ENCODE results near the gene SLITRK6.
"Not testable (repeated sequence)": the region's sequence is repeated elsewhere in the genome, so short reads cannot be mapped to it uniquely, and the experiment has no call there.

The SLITRK6 gene

GRCh38 chr13:85799097-85799582 lies at the start of gene SLITRK6:
SLITRK6 (minus strand) TSS chr13:85799419; CDS start chr13:85796508, 2,911 bp downstream.
- FAIRE-seq (no peak), DNase-seq (ENCODE audit: insufficient read length, low spot score) (peak; percentile 7)

- FAIRE-seq (no peak), DNase-seq (ENCODE audit: insufficient read length, low spot score) (no peak)
These were observed 47.8 kb upstream of the SLITRK6 start for GRCh38 chr13:85847012-85847411.

GRCh38 chr13:85841427-85841826 lies 42.2 kb upstream of the SLITRK6 start:
- DNase-seq (ENCODE audit: insufficient read length, low spot score) = no peak

GRCh38 chr13:85833921-85834320 lies 34.7 kb upstream of the SLITRK6 start:
- DNase-seq (ENCODE audit: insufficient read length, low spot score) (no peak), FAIRE-seq (no peak)

More at GRCh38 chr13:85841427-85841826, 42.2 kb upstream of the SLITRK6 start:
- FAIRE-seq = no peak

GRCh38 chr13:85828094-85828684 lies 29.0 kb upstream of the SLITRK6 start:
- DNase-seq (ENCODE audit: insufficient read length, low spot score) = peak; percentile 5
- no peak for FAIRE-seq

GRCh38 chr13:85825454-85825853 lies 26.2 kb upstream of the SLITRK6 start:
- no peak for DNase-seq (ENCODE audit: insufficient read length, low spot score)
- no peak for FAIRE-seq

GRCh38 chr13:85823832-85824231 lies 24.6 kb upstream of the SLITRK6 start:
- no peak for FAIRE-seq

GRCh38 chr13:85819513-85819912 lies 20.3 kb upstream of the SLITRK6 start:
- DNase-seq (ENCODE audit: insufficient read length, low spot score) (no peak), FAIRE-seq (no peak)

More at GRCh38 chr13:85823832-85824231, 24.6 kb upstream of the SLITRK6 start:
- DNase-seq (ENCODE audit: insufficient read length, low spot score) = no peak

- DNase-seq (ENCODE audit: insufficient read length, low spot score) (no peak), FAIRE-seq (no peak)
These were observed 17.2 kb upstream of the SLITRK6 start for GRCh38 chr13:85816413-85816812.

GRCh38 chr13:85812282-85812681 lies 13.1 kb upstream of the SLITRK6 start:
- DNase-seq (ENCODE audit: insufficient read length, low spot score) (no peak), FAIRE-seq (no peak)

- DNase-seq (ENCODE audit: insufficient read length, low spot score) (no peak), FAIRE-seq (no peak)
These were observed 9.6 kb upstream of the SLITRK6 start for GRCh38 chr13:85808811-85809210.

GRCh38 chr13:85806553-85807175 lies 7.4 kb upstream of the SLITRK6 start:
- DNase-seq (ENCODE audit: insufficient read length, low spot score) (peak; percentile 3), FAIRE-seq (no peak)

- DNase-seq (ENCODE audit: insufficient read length, low spot score) = no peak
- FAIRE-seq = no peak
These were observed 663 bp downstream of the SLITRK6 start for GRCh38 chr13:85798556-85798955.

- DNase-seq (ENCODE audit: insufficient read length, low spot score) = no peak
- no peak for FAIRE-seq
These were observed 1.9 kb downstream of the SLITRK6 start for GRCh38 chr13:85797311-85797710.

- DNase-seq (ENCODE audit: insufficient read length, low spot score) (no peak), FAIRE-seq (no peak)
These were observed 14.0 kb downstream of the SLITRK6 start for GRCh38 chr13:85785205-85785604.

- no peak for FAIRE-seq
- DNase-seq (ENCODE audit: insufficient read length, low spot score) = peak; percentile 2
These were observed 26.9 kb downstream of the SLITRK6 start for GRCh38 chr13:85772367-85772766.

GRCh38 chr13:85771856-85772255 lies 27.4 kb downstream of the SLITRK6 start:
- FAIRE-seq = no peak

GRCh38 chr13:85768946-85769345 lies 30.3 kb downstream of the SLITRK6 start:
- no peak for DNase-seq (ENCODE audit: insufficient read length, low spot score)
- FAIRE-seq = no peak

More at GRCh38 chr13:85771856-85772255, 27.4 kb downstream of the SLITRK6 start:
- DNase-seq (ENCODE audit: insufficient read length, low spot score) = no peak

- no peak for FAIRE-seq
- no peak for DNase-seq (ENCODE audit: insufficient read length, low spot score)
These were observed 44.1 kb downstream of the SLITRK6 start for GRCh38 chr13:85755123-85755522.

- not testable (repeated sequence) for DNase-seq (ENCODE audit: insufficient read length, low spot score); FAIRE-seq
These were observed 55.9 kb downstream of the SLITRK6 start for GRCh38 chr13:85743201-85743770.
